Endothelial cell of umbilical vein (primary cell): ENCODE data around the gene KCNMA1. TPM values are rescaled to one million over a fixed set of nuclear protein-coding genes. Genes with fewer than 3 reads are reported as not detected.

Experiments used
- BruUV-seq: library from RNA; stranded (reverse); fragments of 400-500 nt; replicated peaks from 2 replicates; lab custom pipeline; 2021; lab: Mats Ljungman, UMichigan
- CTCF ChIA-PET: fragments of 300-600, 350-600 bp; sonication (Branson Sonifier 250); formaldehyde crosslinking; loops from one replicate; lab custom pipeline; 2021; ENCODE audit warnings: antibody characterized with exemption, inconsistent platforms; lab: Charles Lee
- POLR2A ChIA-PET: fragments of 300-600, 350-600 bp; sonication (Branson Sonifier 250); formaldehyde crosslinking; loops from one replicate; lab custom pipeline; 2021; ENCODE audit warnings: antibody characterized with exemption, inconsistent platforms; lab: Charles Lee
- DNase-seq: peaks from one replicate; pipeline ENCODE4 v3.0.0-alpha.2; 2011; ENCODE audit warnings: low read depth, low spot score
- FAIRE-seq: peaks from 2 replicates; lab custom pipeline; 2011; peaks lifted over from hg19 to GRCh38; lab: Jason Lieb, UNC
- H2AFZ ChIP-seq: 2 replicates; pipeline ENCODE4 v1.6.0; 2012; ENCODE audit warnings: low read depth, low read length, control low read depth, inconsistent platforms
- H3K27ac ChIP-seq: 2 replicates; pipeline ENCODE4 v1.5.1; 2011; ENCODE audit warnings: low read depth, mild to moderate bottlenecking, control low read depth, low read length, moderate library complexity; ENCODE audit not compliant: insufficient read depth
- H3K27me3 ChIP-seq, 2 experiments: 2 replicates each; pipeline versions ENCODE4 v1.6.0 to v1.6.1; 2011; ENCODE audit warnings: low read length in 2 of 2, mixed read lengths in 1 of 2; ENCODE audit not compliant: control insufficient read depth in 2 of 2, insufficient read depth in 2 of 2
- H3K36me3 ChIP-seq, 2 experiments: 2 replicates in 1 of 2; 3 replicates in 1 of 2; pipeline ENCODE4 v1.5.1; 2011; ENCODE audit warnings: low read length in 2 of 2, mild to moderate bottlenecking in 1 of 2, moderate library complexity in 1 of 2; ENCODE audit not compliant: control insufficient read depth in 2 of 2, insufficient read depth in 2 of 2; ENCODE audit errors: extremely low read depth in 1 of 2
- H3K4me1 ChIP-seq: 3 replicates; pipeline ENCODE4 v1.5.1; 2011; ENCODE audit warnings: mild to moderate bottlenecking, low read length; ENCODE audit not compliant: control insufficient read depth, insufficient read depth; ENCODE audit errors: extremely low read depth
- H3K4me2 ChIP-seq: 2 replicates; pipeline ENCODE4 v1.6.1; 2011; ENCODE audit warnings: low read length, control low read depth, mixed read lengths; ENCODE audit not compliant: insufficient read depth
- H3K4me3 ChIP-seq, 3 experiments: fragments of 200-600 bp in 1 of 3; sonication (generic), shearing (Covaris generic) in 1 of 3; replicated peaks in 1 of 3; 2 replicates each; pipeline ENCODE4 v1.5.1; 2011 to 2016; ENCODE audit warnings: control low read depth in 3 of 3, low read length in 3 of 3, mild to moderate bottlenecking in 2 of 3, inconsistent platforms in 1 of 3, low read depth in 1 of 3, moderate library complexity in 1 of 3; ENCODE audit not compliant: insufficient read depth in 1 of 3
- H3K79me2 ChIP-seq: 2 replicates; pipeline ENCODE4 v1.6.0; 2012; ENCODE audit warnings: low read length, inconsistent platforms; ENCODE audit not compliant: control insufficient read depth, insufficient read depth
- H3K9ac ChIP-seq: replicated peaks from 2 replicates; pipeline ENCODE3; 2011; ENCODE audit warnings: low read length, control low read depth; ENCODE audit not compliant: insufficient read depth; ENCODE audit errors: extremely low read depth
- H3K9me1 ChIP-seq: replicated peaks from 3 replicates; pipeline ENCODE4 v1.6.0; 2011; ENCODE audit warnings: mild to moderate bottlenecking, low read length; ENCODE audit not compliant: control insufficient read depth, insufficient read depth; ENCODE audit errors: extremely low read depth
- H3K9me3 ChIP-seq: replicated peaks from 2 replicates; pipeline ENCODE4 v1.5.1; 2012; ENCODE audit warnings: low read length, inconsistent platforms; ENCODE audit not compliant: control insufficient read depth, insufficient read depth
- H4K20me1 ChIP-seq: replicated peaks from 2 replicates; pipeline ENCODE3; 2011; ENCODE audit warnings: mild to moderate bottlenecking, low read length; ENCODE audit not compliant: control insufficient read depth, insufficient read depth; ENCODE audit errors: extremely low read depth
- EZH2 ChIP-seq: IDR thresholded peaks from 2 replicates; pipeline ENCODE4 v1.6.1; 2012; ENCODE audit warnings: borderline replicate concordance, low read depth, mild to moderate bottlenecking, moderate library complexity, low read length, inconsistent platforms; ENCODE audit not compliant: severe bottlenecking
- FOS ChIP-seq: IDR thresholded peaks from 2 replicates; pipeline ENCODE4 v1.6.1; 2011; ENCODE audit warnings: mild to moderate bottlenecking, low read length, moderate library complexity, borderline replicate concordance; ENCODE audit not compliant: insufficient read depth
- GATA2 ChIP-seq: IDR thresholded peaks from 2 replicates; pipeline ENCODE4 v1.7.0; 2011; ENCODE audit warnings: low read depth, mild to moderate bottlenecking, moderate library complexity, mixed read lengths, low read length; ENCODE audit not compliant: insufficient read length, insufficient read depth
- JUN ChIP-seq: IDR thresholded peaks from 2 replicates; pipeline ENCODE4 v1.6.1; 2011; ENCODE audit warnings: borderline replicate concordance, low read depth; ENCODE audit not compliant: insufficient read length, insufficient read depth
- MYC ChIP-seq: IDR thresholded peaks from one replicate; pipeline ENCODE4 v1.6.1; 2011; ENCODE audit warnings: mild to moderate bottlenecking, low read depth, low read length
- POLR2A ChIP-seq: IDR thresholded peaks from 2 replicates; pipeline ENCODE4 v1.6.1; 2012; ENCODE audit warnings: low read depth, mild to moderate bottlenecking, control low read depth, low read length
- POLR2AphosphoS5 ChIP-seq: IDR thresholded peaks from 2 replicates; pipeline ENCODE4 v1.6.1; 2012; ENCODE audit warnings: low read depth, mild to moderate bottlenecking, control low read depth, low read length, moderate library complexity; ENCODE audit not compliant: insufficient read depth
- dilution Hi-C: fragments of 300-500 bp; cut with MboI; formaldehyde crosslinking; loops from one replicate; pipeline ENCODE4 v1.15.0; 2019; ENCODE audit warnings: low sequenced_read_pairs; ENCODE audit not compliant: extremely low pct_ligation_motif_present
- intact Hi-C: fragments of 100-400 bp; cut with micrococcal nuclease; formaldehyde crosslinking; loops from one replicate; pipeline ENCODE4 v1.10.0; 2022
- polyA plus RNA-seq, 4 experiments: library from polyadenylated mRNA; depleted of rRNA in 3 of 4; stranded (reverse) in 3 of 4; unstranded in 1 of 4; fragments of >200 nt; gene quantifications; 2 replicates each; pipeline versions ENCODE4 v1.2.1 to v1.2.3, GENCODE V29; 2011 to 2012; ENCODE audit warnings: missing spikeins in 1 of 4
- total RNA-seq: library from RNA; stranded (reverse); gene quantifications from 2 replicates; pipeline ENCODE4 v1.2.3, GENCODE V29; 2021
- TF ChIP-seq, protein P1 (sequence below): IDR thresholded peaks from 2 replicates; pipeline ENCODE4 v1.6.1; 2011; ENCODE audit not compliant: insufficient read depth, insufficient read length
- TF ChIP-seq, protein P2 (sequence below), 2 donors: IDR thresholded peaks; 1 replicate in 1 of 2; 2 replicates in 1 of 2; pipeline ENCODE4 v1.5.1; 2011; ENCODE audit warnings: low read length in 2 of 2, mild to moderate bottlenecking in 2 of 2, moderate library complexity in 2 of 2, control low read depth in 1 of 2, inconsistent platforms in 1 of 2, low read depth in 1 of 2; ENCODE audit not compliant: insufficient read depth in 1 of 2; ENCODE audit errors: extremely low read depth in 1 of 2

Gene KCNMA1
- total and polyA plus RNA-seq, 2 donors (not counting 3 experiments of a cell fraction or from before 2014, with no cell fraction given), result 0.10 to 0.82 TPM

DNA sequence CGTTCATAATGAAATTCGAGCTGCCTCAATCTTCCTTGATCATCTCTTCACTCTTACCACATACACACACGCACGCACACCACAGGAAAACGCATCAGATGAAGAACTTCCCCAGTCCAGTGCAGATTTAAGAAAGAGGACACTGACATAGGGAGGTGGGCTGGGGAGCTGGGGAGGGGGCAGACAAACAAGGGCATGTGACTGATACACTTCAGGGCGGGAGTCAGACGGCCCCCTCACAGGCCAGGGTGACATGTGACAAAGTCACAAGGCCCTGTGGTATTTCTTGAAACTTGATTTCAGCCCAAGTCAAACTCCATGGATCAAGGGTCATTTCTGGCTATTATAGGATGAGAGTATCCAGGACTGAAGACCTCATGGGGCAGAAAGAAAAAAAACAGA is 82.6 kb downstream of the KCNMA1 start:
- intact Hi-C loops, result no loop called here
- dilution Hi-C loops, result no loop called here
- Histone ChIP-seq H2AFZ (no peak overlapping the region), H4K20me1 (no peaks in the 10 kb centered on the region), H3K9me3 (no peaks in the 10 kb centered on the region), H3K27me3 (no peaks in the 10 kb centered on the region), H3K36me3 (no peaks in the 10 kb centered on the region), H3K79me2 (no peaks in the 10 kb centered on the region), H3K9me1 (no peaks in the 10 kb centered on the region), H3K4me1 (no peaks in the 10 kb centered on the region), H3K4me2 (no peak overlapping the region), H3K27ac (no peak overlapping the region), H3K4me3 (no peak overlapping the region), H3K9ac (no peak overlapping the region)
- CTCF ChIA-PET, result interaction anchor here (1.1 kb wide), 1 partner anchor 16 kb away, joined by 3 read pairs; no protein-coding TSS in a partner anchor
- no peak for TF ChIP-seq EZH2
- DNase-seq, result no peak
- POLR2A ChIA-PET, result no interaction called here
- no peak for FAIRE-seq
- no TSS peak for BruUV-seq

DNA sequence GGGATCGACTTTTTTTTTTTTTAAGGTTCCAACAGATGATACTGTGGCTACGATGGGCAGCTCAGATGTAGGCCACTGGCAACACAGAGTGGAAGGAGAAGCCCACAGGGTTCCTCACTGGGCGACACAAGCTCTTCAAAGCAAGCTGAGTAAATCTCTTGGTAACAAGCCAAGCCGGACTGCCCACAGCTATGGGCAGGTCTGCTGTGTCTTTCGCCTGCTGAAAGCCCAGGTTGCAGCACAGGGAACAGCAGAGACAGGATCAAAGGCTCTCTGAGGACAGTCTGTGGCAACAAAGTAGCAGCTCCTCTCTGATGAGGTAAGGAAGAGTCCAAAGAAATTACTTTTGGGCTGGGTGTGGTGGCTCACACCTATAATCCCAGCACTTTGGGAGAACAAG is 83.6 kb downstream of the KCNMA1 start:
- H3K4me1 ChIP-seq, result no peaks in the 10 kb centered on the region
- no peaks in the 10 kb centered on the region for H3K9me1 ChIP-seq
- no TSS peak for BruUV-seq
- CTCF ChIA-PET, result no interaction called here
- no peak for FAIRE-seq
- H3K27ac ChIP-seq, result no peak overlapping the region
- no peaks in the 10 kb centered on the region for H3K36me3 ChIP-seq
- no peak for DNase-seq
- no peak overlapping the region for H3K4me2 ChIP-seq
- dilution Hi-C loops, result no loop called here
- no peaks in the 10 kb centered on the region for H3K9me3 ChIP-seq
- intact Hi-C loops, result no loop called here
- H3K9ac ChIP-seq, result no peak overlapping the region
- POLR2A ChIA-PET, result no interaction called here
- H3K79me2 ChIP-seq, result no peaks in the 10 kb centered on the region
- no peaks in the 10 kb centered on the region for H4K20me1 ChIP-seq
- no peak overlapping the region for H2AFZ ChIP-seq
- peaks cover 0 to 3% of the 10 kb centered on the region in 2 experiments for H3K27me3 ChIP-seq
- no peak overlapping the region for H3K4me3 ChIP-seq
- TF ChIP-seq EZH2, result no peak
- TF ChIP-seq FOS, result no peak
- TF ChIP-seq JUN, result no peak
- TF ChIP-seq, protein P1, sequence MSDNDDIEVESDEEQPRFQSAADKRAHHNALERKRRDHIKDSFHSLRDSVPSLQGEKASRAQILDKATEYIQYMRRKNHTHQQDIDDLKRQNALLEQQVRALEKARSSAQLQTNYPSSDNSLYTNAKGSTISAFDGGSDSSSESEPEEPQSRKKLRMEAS, result no peak
- TF ChIP-seq MYC, result no peak
- TF ChIP-seq, protein P2, sequence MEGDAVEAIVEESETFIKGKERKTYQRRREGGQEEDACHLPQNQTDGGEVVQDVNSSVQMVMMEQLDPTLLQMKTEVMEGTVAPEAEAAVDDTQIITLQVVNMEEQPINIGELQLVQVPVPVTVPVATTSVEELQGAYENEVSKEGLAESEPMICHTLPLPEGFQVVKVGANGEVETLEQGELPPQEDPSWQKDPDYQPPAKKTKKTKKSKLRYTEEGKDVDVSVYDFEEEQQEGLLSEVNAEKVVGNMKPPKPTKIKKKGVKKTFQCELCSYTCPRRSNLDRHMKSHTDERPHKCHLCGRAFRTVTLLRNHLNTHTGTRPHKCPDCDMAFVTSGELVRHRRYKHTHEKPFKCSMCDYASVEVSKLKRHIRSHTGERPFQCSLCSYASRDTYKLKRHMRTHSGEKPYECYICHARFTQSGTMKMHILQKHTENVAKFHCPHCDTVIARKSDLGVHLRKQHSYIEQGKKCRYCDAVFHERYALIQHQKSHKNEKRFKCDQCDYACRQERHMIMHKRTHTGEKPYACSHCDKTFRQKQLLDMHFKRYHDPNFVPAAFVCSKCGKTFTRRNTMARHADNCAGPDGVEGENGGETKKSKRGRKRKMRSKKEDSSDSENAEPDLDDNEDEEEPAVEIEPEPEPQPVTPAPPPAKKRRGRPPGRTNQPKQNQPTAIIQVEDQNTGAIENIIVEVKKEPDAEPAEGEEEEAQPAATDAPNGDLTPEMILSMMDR (IDR thresholded peaks at IDR 0.05; ENCODE audit: extremely low read depth in 1 of 2, insufficient read depth in 1 of 2, low read depth in 1 of 2, low read length in 2 of 2), result no peak
- no peak for TF ChIP-seq GATA2
- no peak for TF ChIP-seq POLR2A
- TF ChIP-seq POLR2AphosphoS5, result no peak
